OCI-LY1 (cell line): ENCODE measurements around the gene SLC1A2.

Experiments
- H2AFZ ChIP-seq: fragments of 200-600 bp; sonication (generic), shearing (Covaris generic); 2 replicates; pipeline ENCODE4 v1.6.0; 2014; ENCODE audit warnings: antibody characterized with exemption, mild to moderate bottlenecking, low read length
- H3F3A ChIP-seq: fragments of 200-600 bp; sonication (generic), shearing (Covaris generic); 2 replicates; pipeline ENCODE4 v1.6.0; 2014; ENCODE audit warnings: mild to moderate bottlenecking, antibody characterized with exemption, low read length, moderate library complexity; ENCODE audit not compliant: insufficient read depth
- H3K27ac ChIP-seq: fragments of 200-600 bp; sonication (generic); 2 replicates; pipeline ENCODE4 v1.5.1; 2014; ENCODE audit warnings: low read length, mixed run types, mild to moderate bottlenecking, low read depth; ENCODE audit not compliant: poor library complexity, severe bottlenecking
- H3K27me3 ChIP-seq: fragments of 200-600 bp; sonication (generic); 2 replicates; pipeline ENCODE4 v1.6.0; 2014; ENCODE audit warnings: antibody characterized with exemption, mild to moderate bottlenecking, low read length, moderate library complexity; ENCODE audit not compliant: insufficient read depth
- H3K36me3 ChIP-seq: fragments of 200-600 bp; sonication (generic); 2 replicates; pipeline ENCODE4 v1.6.1; 2014; ENCODE audit warnings: mild to moderate bottlenecking, antibody characterized with exemption, low read length, moderate library complexity, mixed read lengths; ENCODE audit not compliant: insufficient read depth
- H3K4me1 ChIP-seq: fragments of 200-600 bp; sonication (generic); 2 replicates; pipeline ENCODE4 v1.5.1; 2014; ENCODE audit warnings: mild to moderate bottlenecking, low read length, moderate library complexity; ENCODE audit not compliant: insufficient read depth, severe bottlenecking
- H3K4me2 ChIP-seq: fragments of 200-600 bp; sonication (generic), shearing (Covaris generic); 2 replicates; pipeline ENCODE4 v1.6.1; 2014; ENCODE audit warnings: low read length
- H3K4me3 ChIP-seq: fragments of 200-600 bp; sonication (generic); 2 replicates; pipeline ENCODE4 v1.5.1; 2014; ENCODE audit warnings: low read length, low read depth, mild to moderate bottlenecking, mixed read lengths; ENCODE audit not compliant: poor library complexity, severe bottlenecking
- H3K79me2 ChIP-seq: fragments of 200-600 bp; shearing (Covaris generic); 2 replicates; pipeline ENCODE4 v1.6.1; 2016; ENCODE audit warnings: mixed run types, low read length, mixed read lengths; ENCODE audit not compliant: insufficient read depth
- H3K9ac ChIP-seq: fragments of 200-600 bp; sonication (generic), shearing (Covaris generic); 2 replicates; pipeline ENCODE4 v1.6.1; 2014; ENCODE audit warnings: mild to moderate bottlenecking, low read length, mixed read lengths
- H3K9me2 ChIP-seq: fragments of 200-600 bp; sonication (generic), shearing (Covaris generic); 2 replicates; pipeline ENCODE4 v1.6.1; 2014; ENCODE audit warnings: low read depth, mild to moderate bottlenecking, low read length, mixed read lengths
- H3K9me3 ChIP-seq: fragments of 200-600 bp; shearing (Covaris generic); 2 replicates; pipeline ENCODE4 v1.6.1; 2014; ENCODE audit warnings: low read length, mixed read lengths
- H4K20me1 ChIP-seq: fragments of 200-600 bp; sonication (generic), shearing (Covaris generic); 2 replicates; pipeline ENCODE4 v1.6.0; 2016; ENCODE audit warnings: mild to moderate bottlenecking, low read length; ENCODE audit not compliant: insufficient read depth
- CTCF ChIP-seq: fragments of 200-600 bp; sonication (generic), shearing (Covaris generic); IDR thresholded peaks from 2 replicates; pipeline ENCODE4 v1.5.1; 2017; ENCODE audit warnings: mild to moderate bottlenecking, antibody characterized with exemption, low read length, moderate library complexity, mixed read lengths
- EZH2 ChIP-seq: fragments of 200-600 bp; sonication (generic), shearing (Covaris generic); IDR thresholded peaks from 2 replicates; pipeline ENCODE4 v1.8.0; 2017; ENCODE audit warnings: borderline replicate concordance, mixed run types, mild to moderate bottlenecking, antibody characterized with exemption, low read length, moderate library complexity, mixed read lengths

SLC1A2 gene

GRCh38 chr11:35241083-35241482, 178.3 kb downstream of the SLC1A2 start:
- Histone ChIP-seq H3K4me2 (no peak overlapping the region), H3K9me3 (no peaks in the 10 kb centered on the region), H3F3A (no peaks in the 10 kb centered on the region), H3K27ac (no peak overlapping the region), H3K4me3 (no peak overlapping the region), H3K79me2 (no peaks in the 10 kb centered on the region), H2AFZ (no peak overlapping the region), H3K36me3 (no peaks in the 10 kb centered on the region), H3K9me2 (no peaks in the 10 kb centered on the region), H3K27me3 (no peaks in the 10 kb centered on the region), H3K4me1 (no peaks in the 10 kb centered on the region), H4K20me1 (no peaks in the 10 kb centered on the region), H3K9ac (no peak overlapping the region)
- TF ChIP-seq EZH2 (no peak), CTCF (no peak)

DNA sequence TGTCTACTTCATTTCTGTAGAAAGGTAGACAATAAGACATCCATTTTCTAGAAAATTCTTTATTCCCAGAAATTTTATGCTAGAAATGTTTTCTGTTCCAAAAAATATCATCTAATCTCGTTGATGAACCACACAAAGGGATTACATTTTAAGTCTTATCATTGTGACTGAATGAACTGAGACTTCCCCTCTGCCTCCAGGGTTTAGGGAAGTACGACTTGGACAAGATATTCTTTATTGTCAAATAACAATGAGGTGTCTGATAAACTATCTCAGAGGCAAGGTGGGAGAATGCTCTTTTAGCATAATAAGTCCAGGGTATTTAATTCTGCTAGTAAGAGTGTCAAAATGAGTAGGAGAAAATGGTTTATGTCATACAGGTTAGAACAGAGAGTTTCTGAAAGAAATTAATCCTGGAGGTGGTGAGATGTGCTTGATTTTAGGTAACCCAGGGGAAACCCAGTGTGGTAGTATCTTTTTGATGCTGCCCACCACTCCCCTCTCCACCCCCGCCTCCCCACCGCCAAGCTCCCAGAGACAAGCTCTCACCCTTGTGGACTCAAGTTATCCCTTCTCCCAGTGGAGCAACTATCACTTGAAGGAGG, 179.8 kb downstream of the SLC1A2 start:
- Histone ChIP-seq H2AFZ (no peak overlapping the region), H3K4me2 (no peak overlapping the region), H3K36me3 (no peaks in the 10 kb centered on the region), H3K9me2 (no peaks in the 10 kb centered on the region), H3K9me3 (no peaks in the 10 kb centered on the region), H4K20me1 (no peaks in the 10 kb centered on the region), H3K9ac (no peak overlapping the region), H3F3A (no peaks in the 10 kb centered on the region), H3K79me2 (no peaks in the 10 kb centered on the region), H3K4me1 (no peaks in the 10 kb centered on the region), H3K27me3 (no peaks in the 10 kb centered on the region), H3K4me3 (no peak overlapping the region), H3K27ac (no peak overlapping the region)
- TF ChIP-seq CTCF (no peak), EZH2 (no peak)

- H3K4me1 ChIP-seq = no peaks in the 10 kb centered on the region
- H3F3A ChIP-seq = no peaks in the 10 kb centered on the region
- no peaks in the 10 kb centered on the region for H3K79me2 ChIP-seq
- H3K9me2 ChIP-seq = no peaks in the 10 kb centered on the region
- no peak overlapping the region for H2AFZ ChIP-seq
- no peaks in the 10 kb centered on the region for H3K36me3 ChIP-seq
- no peaks in the 10 kb centered on the region for H3K9me3 ChIP-seq
- no peaks in the 10 kb centered on the region for H4K20me1 ChIP-seq
- TF ChIP-seq EZH2 (no peak), CTCF (no peak)
- no peak overlapping the region for H3K4me3 ChIP-seq
- H3K27ac ChIP-seq = no peak overlapping the region
- H3K9ac ChIP-seq = no peak overlapping the region
- H3K4me2 ChIP-seq = no peak overlapping the region
- no peaks in the 10 kb centered on the region for H3K27me3 ChIP-seq
Measured at GRCh38 chr11:35238882-35239281, 180.5 kb downstream of the SLC1A2 start.
